Measurements from ENCODE around the gene NDRG4.

The NDRG4 gene

DNA sequence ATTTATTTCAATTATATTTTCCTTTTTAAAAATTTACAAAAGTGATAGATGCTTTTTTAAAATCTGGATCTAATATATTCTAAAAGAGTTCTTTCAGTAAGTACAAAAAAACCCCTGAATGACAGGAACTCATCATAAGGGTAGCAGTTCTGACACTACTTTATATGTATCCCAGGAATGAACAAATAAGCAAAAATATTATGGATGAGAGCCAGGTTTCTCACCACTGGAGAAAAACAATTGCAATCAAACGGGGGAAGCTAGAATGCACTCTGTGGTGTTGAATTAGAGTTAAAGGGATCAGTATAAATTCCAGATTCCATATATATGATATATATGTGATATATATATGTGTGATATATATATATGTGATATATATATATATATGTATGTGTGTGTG, 23.2 kb upstream of the NDRG4 start:
- Mint-ChIP-seq H3K9me3 (no peaks in the 10 kb centered on the region), H3K4me3 (no peak overlapping the region), H3K36me3 (ENCODE audit: low read depth) (no peaks in the 10 kb centered on the region), H3K4me1 (peaks cover 6% of the 10 kb centered on the region), H3K27me3 (ENCODE audit: low read depth, poor library complexity) (peaks cover 46% of the 10 kb centered on the region), H3K27ac (no peak overlapping the region)
- TF ChIP-seq, protein P1, sequence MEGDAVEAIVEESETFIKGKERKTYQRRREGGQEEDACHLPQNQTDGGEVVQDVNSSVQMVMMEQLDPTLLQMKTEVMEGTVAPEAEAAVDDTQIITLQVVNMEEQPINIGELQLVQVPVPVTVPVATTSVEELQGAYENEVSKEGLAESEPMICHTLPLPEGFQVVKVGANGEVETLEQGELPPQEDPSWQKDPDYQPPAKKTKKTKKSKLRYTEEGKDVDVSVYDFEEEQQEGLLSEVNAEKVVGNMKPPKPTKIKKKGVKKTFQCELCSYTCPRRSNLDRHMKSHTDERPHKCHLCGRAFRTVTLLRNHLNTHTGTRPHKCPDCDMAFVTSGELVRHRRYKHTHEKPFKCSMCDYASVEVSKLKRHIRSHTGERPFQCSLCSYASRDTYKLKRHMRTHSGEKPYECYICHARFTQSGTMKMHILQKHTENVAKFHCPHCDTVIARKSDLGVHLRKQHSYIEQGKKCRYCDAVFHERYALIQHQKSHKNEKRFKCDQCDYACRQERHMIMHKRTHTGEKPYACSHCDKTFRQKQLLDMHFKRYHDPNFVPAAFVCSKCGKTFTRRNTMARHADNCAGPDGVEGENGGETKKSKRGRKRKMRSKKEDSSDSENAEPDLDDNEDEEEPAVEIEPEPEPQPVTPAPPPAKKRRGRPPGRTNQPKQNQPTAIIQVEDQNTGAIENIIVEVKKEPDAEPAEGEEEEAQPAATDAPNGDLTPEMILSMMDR (IDR thresholded peaks at IDR 0.05): no peak
- DNase-seq: no peak

- H3K4me1 Mint-ChIP-seq: peaks cover 11% of the 10 kb centered on the region
- H3K36me3 Mint-ChIP-seq (ENCODE audit: low read depth): no peaks in the 10 kb centered on the region
- TF ChIP-seq, protein P1 (IDR thresholded peaks at IDR 0.05): no peak
- peaks cover 45% of the 10 kb centered on the region for H3K27me3 Mint-ChIP-seq (ENCODE audit: low read depth, poor library complexity)
- no peak for DNase-seq
- H3K9me3 Mint-ChIP-seq: no peaks in the 10 kb centered on the region
- H3K27ac Mint-ChIP-seq: no peak overlapping the region
- H3K4me3 Mint-ChIP-seq: no peak overlapping the region
Observed at GRCh38 chr16:58478427-58478826, 21.5 kb upstream of the NDRG4 start.

DNA sequence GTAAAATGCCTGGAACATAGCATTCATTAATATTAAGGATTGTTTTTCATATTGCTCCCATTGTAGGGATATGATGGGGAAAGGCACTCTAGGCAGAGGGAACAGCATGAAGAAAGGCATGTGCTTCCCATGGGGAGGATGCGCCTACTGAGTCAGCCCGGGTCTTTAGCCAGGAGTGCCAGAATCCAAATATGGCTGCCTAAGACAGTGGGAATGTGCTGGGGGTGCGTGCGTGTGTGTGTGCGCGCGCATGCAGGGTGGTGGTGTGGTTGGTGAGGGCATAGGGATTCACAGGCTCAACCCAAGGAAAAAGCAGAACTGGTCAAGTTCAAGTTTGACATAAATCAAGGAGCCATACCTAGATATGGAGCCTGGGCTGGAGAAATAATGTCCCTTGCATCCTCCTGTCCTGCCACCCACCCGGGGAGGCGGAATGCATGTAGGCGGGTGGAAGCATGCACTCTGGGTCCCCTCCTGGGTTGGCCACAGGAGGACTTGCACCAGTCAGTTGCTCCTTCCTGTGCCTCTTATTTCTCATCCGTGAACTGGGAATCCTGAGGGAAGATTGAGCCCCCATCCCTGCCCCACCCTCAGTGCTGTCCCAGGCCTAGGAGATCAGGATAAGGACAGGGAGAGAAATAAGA, 18.6 kb upstream of the NDRG4 start:
- no peak overlapping the region for H3K27ac Mint-ChIP-seq
- H3K4me3 Mint-ChIP-seq: no peak overlapping the region
- peaks cover 28% of the 10 kb centered on the region for H3K27me3 Mint-ChIP-seq (ENCODE audit: low read depth, poor library complexity)
- H3K9me3 Mint-ChIP-seq: no peaks in the 10 kb centered on the region
- H3K36me3 Mint-ChIP-seq (ENCODE audit: low read depth): no peaks in the 10 kb centered on the region
- H3K4me1 Mint-ChIP-seq: peaks cover 14% of the 10 kb centered on the region
- DNase-seq: no peak
- TF ChIP-seq, protein P1 (IDR thresholded peaks at IDR 0.05): no peak

GRCh38 chr16:58481931-58482330, 18.0 kb upstream of the NDRG4 start:
- Mint-ChIP-seq H3K4me1 (peaks cover 14% of the 10 kb centered on the region), H3K9me3 (no peaks in the 10 kb centered on the region), H3K4me3 (no peak overlapping the region), H3K27ac (no peak overlapping the region), H3K27me3 (ENCODE audit: low read depth, poor library complexity) (peaks cover 29% of the 10 kb centered on the region), H3K36me3 (ENCODE audit: low read depth) (no peaks in the 10 kb centered on the region)
- TF ChIP-seq, protein P1 (IDR thresholded peaks at IDR 0.05): no peak
- DNase-seq: no peak

GRCh38 chr16:58485184-58485887, 14.6 kb upstream of the NDRG4 start:
- no peak for DNase-seq
- H3K4me1 Mint-ChIP-seq: peaks cover 14% of the 10 kb centered on the region
- peaks cover 26% of the 10 kb centered on the region for H3K27me3 Mint-ChIP-seq (ENCODE audit: low read depth, poor library complexity)
- peak overlapping the region; percentile 54 for H3K27ac Mint-ChIP-seq
- H3K4me3 Mint-ChIP-seq: no peak overlapping the region
- TF ChIP-seq, protein P1 (IDR thresholded peaks at IDR 0.05): no peak
- H3K36me3 Mint-ChIP-seq (ENCODE audit: low read depth): no peaks in the 10 kb centered on the region
- H3K9me3 Mint-ChIP-seq: no peaks in the 10 kb centered on the region
